IMR-90 (cell line): ENCODE measurements around the gene GARS1. TPM values are rescaled to one million over a fixed set of nuclear protein-coding genes. Genes with fewer than 3 reads are reported as not detected.

Experiments
- ATAC-seq: fragments of 200-7000 bp; cut with Tn5 transposase; 2 replicates; pipeline ENCODE4 v1.9.1; 2020; ENCODE audit warnings: low read depth, mild to moderate bottlenecking, moderate library complexity
- BruUV-seq: library from RNA; stranded (reverse); fragments of 400-500 nt; replicated peaks from 2 replicates; lab custom pipeline; 2021; lab: Mats Ljungman, UMichigan
- CTCF ChIA-PET: fragments of 300-600 bp; formaldehyde crosslinking; extraction: SDS; loops from one replicate; lab custom pipeline; 2021; ENCODE audit warnings: antibody characterized with exemption; lab: Yijun Ruan, JAX
- POLR2A ChIA-PET: fragments of 300-600 bp; sonication (Branson Sonifier 250); formaldehyde crosslinking; loops from one replicate; lab custom pipeline; 2022; ENCODE audit warnings: antibody characterized with exemption; ENCODE audit not compliant: unreplicated experiment; lab: Charles Lee
- DNase-seq: peaks from one replicate; pipeline ENCODE4 v3.0.0; 2013
- H2AFZ ChIP-seq: replicated peaks from 2 replicates; pipeline ENCODE3; 2013; ENCODE audit warnings: low read length, mild to moderate bottlenecking; ENCODE audit not compliant: poor library complexity
- H2AK5ac ChIP-seq: 2 replicates; pipeline ENCODE4 v1.6.1; 2013; ENCODE audit warnings: low read depth, low read length, inconsistent platforms
- H2AK9ac ChIP-seq: replicated peaks from 2 replicates; pipeline ENCODE3; 2013; ENCODE audit warnings: mild to moderate bottlenecking, low read depth, low read length, moderate library complexity; ENCODE audit not compliant: poor library complexity
- H2BK120ac ChIP-seq: 2 replicates; pipeline ENCODE4 v1.6.1; 2013; ENCODE audit warnings: low read depth, low read length, inconsistent platforms
- H2BK15ac ChIP-seq: 3 replicates; pipeline ENCODE4 v1.6.1; 2013; ENCODE audit warnings: low read depth, low read length, inconsistent platforms
- H2BK20ac ChIP-seq: 2 replicates; pipeline ENCODE4 v1.6.1; 2013; ENCODE audit warnings: low read depth, mild to moderate bottlenecking, inconsistent platforms, low read length, moderate library complexity
- H2BK5ac ChIP-seq: 2 replicates; pipeline ENCODE4 v1.6.1; 2013; ENCODE audit warnings: mild to moderate bottlenecking, low read depth, low read length, inconsistent platforms; ENCODE audit not compliant: poor library complexity, severe bottlenecking
- H3K14ac ChIP-seq: replicated peaks from 2 replicates; pipeline ENCODE4 v1.6.1; 2013; ENCODE audit warnings: low read depth, low read length, inconsistent platforms
- H3K18ac ChIP-seq: 2 replicates; pipeline ENCODE4 v1.6.1; 2013; ENCODE audit warnings: low read depth, low read length, control low read depth
- H3K23ac ChIP-seq: 2 replicates; pipeline ENCODE4 v1.6.1; 2013; ENCODE audit warnings: low read depth, low read length, inconsistent platforms
- H3K27ac ChIP-seq: 2 replicates; pipeline ENCODE4 v1.5.1; 2013; ENCODE audit warnings: mild to moderate bottlenecking, control low read depth, low read length; ENCODE audit not compliant: insufficient read depth
- H3K27me3 ChIP-seq: 2 replicates; pipeline ENCODE4 v1.6.1; 2013; ENCODE audit warnings: low read length; ENCODE audit not compliant: control insufficient read depth, insufficient read depth
- H3K36me3 ChIP-seq: 2 replicates; pipeline ENCODE4 v1.6.1; 2013; ENCODE audit warnings: low read length, mixed read lengths; ENCODE audit not compliant: control insufficient read depth, insufficient read depth
- H3K4ac ChIP-seq: 2 replicates; pipeline ENCODE4 v1.6.1; 2013; ENCODE audit warnings: low read depth, low read length, inconsistent platforms
- H3K4me1 ChIP-seq: 2 replicates; pipeline ENCODE4 v1.6.1; 2013; ENCODE audit warnings: low read length, mixed read lengths; ENCODE audit not compliant: control insufficient read depth, insufficient read depth
- H3K4me2 ChIP-seq: 2 replicates; pipeline ENCODE4 v1.6.1; 2013; ENCODE audit warnings: low read depth, mild to moderate bottlenecking, control low read depth, low read length, moderate library complexity
- H3K4me3 ChIP-seq: 2 replicates; pipeline ENCODE4 v1.5.1; 2013; ENCODE audit warnings: low read depth, mild to moderate bottlenecking, control low read depth, low read length, moderate library complexity; ENCODE audit not compliant: insufficient read depth
- H3K56ac ChIP-seq: 2 replicates; pipeline ENCODE4 v1.6.1; 2013; ENCODE audit warnings: low read length, inconsistent platforms; ENCODE audit not compliant: insufficient read depth; ENCODE audit errors: extremely low read depth
- H3K79me1 ChIP-seq, 2 experiments: 2 replicates each; pipeline ENCODE4 v1.6.1; 2013; ENCODE audit warnings: low read length in 2 of 2, inconsistent platforms in 1 of 2, low read depth in 1 of 2
- H3K9ac ChIP-seq: 2 replicates; pipeline ENCODE4 v1.6.1; 2013; ENCODE audit warnings: low read depth, low read length, control low read depth
- H3K9me1 ChIP-seq: 2 replicates; pipeline ENCODE4 v1.6.1; 2013; ENCODE audit warnings: low read length, inconsistent platforms; ENCODE audit not compliant: insufficient read depth
- H3K9me3 ChIP-seq: 2 replicates; pipeline ENCODE4 v1.6.1; 2013; ENCODE audit warnings: low read length; ENCODE audit not compliant: control insufficient read depth, insufficient read depth
- H4K20me1 ChIP-seq: 2 replicates; pipeline ENCODE4 v1.6.1; 2013; ENCODE audit warnings: low read length, inconsistent platforms; ENCODE audit not compliant: insufficient read depth
- H4K5ac ChIP-seq: 2 replicates; pipeline ENCODE4 v1.6.1; 2013; ENCODE audit warnings: mild to moderate bottlenecking, low read depth, low read length, control low read depth
- H4K8ac ChIP-seq, 2 experiments: 2 replicates each; pipeline ENCODE4 v1.6.1; 2013; ENCODE audit warnings: low read depth in 2 of 2, low read length in 2 of 2, control low read depth in 1 of 2, inconsistent platforms in 1 of 2
- H4K91ac ChIP-seq: 2 replicates; pipeline ENCODE4 v1.6.1; 2013; ENCODE audit warnings: low read depth, low read length, inconsistent platforms; ENCODE audit not compliant: insufficient read depth
- FOS ChIP-seq: fragments of 150-350 bp; IDR thresholded peaks from 2 replicates; pipeline ENCODE4 v1.6.1; 2016; ENCODE audit warnings: low read depth, low read length
- RAD21 ChIP-seq: IDR thresholded peaks from 2 replicates; pipeline ENCODE4 v1.6.1; 2012; ENCODE audit warnings: low read length, improper control_type of control experiment
- SMC3 ChIP-seq: fragments of 150-350 bp; IDR thresholded peaks from 2 replicates; pipeline ENCODE4 v1.6.1; 2016; ENCODE audit warnings: low read depth, mild to moderate bottlenecking, antibody characterized with exemption, low read length, moderate library complexity
- WGBS, 2 experiments: methylation state at CpG; one replicate each; pipeline versions ENCODE4 v1.1.5 to v1.1.7; 2013; ENCODE audit warnings: missing lambda C conversion rate in 2 of 2; ENCODE audit not compliant: insufficient read length in 1 of 2; ENCODE audit errors: extremely low coverage in 2 of 2; 5-methylcytosine and 5-hydroxymethylcytosine counted together
- dilution Hi-C: fragments of 300-500 bp; cut with HindIII; formaldehyde crosslinking; loops from one replicate; pipeline ENCODE4 v1.14.3; 2018; ENCODE audit warnings: low sequenced_read_pairs; ENCODE audit not compliant: unreplicated experiment
- in situ Hi-C: fragments of 300-500 bp; cut with MboI; formaldehyde crosslinking; loops from 3 replicates; pipeline ENCODE4 v1.14.3; 2019; ENCODE audit warnings: low sequenced_read_pairs, inconsistent platforms, mixed read lengths
- intact Hi-C: fragments of 100-400 bp; cut with micrococcal nuclease; formaldehyde crosslinking; loops from 2 replicates; pipeline ENCODE4 v1.10.0; 2022
- polyA plus RNA-seq, 3 experiments: library from polyadenylated mRNA; depleted of rRNA; stranded (reverse); fragments of >200 nt; gene quantifications; 2 replicates each; pipeline ENCODE4 v1.2.3, GENCODE V29; 2012; ENCODE audit warnings: low replicate concordance in 1 of 3
- total RNA-seq: library from RNA; depleted of rRNA; stranded (reverse); fragments of >200 nt; gene quantifications from 2 replicates; pipeline ENCODE4 v1.2.3, GENCODE V29; 2012
- TF ChIP-seq, protein P1 (sequence below): conservative IDR thresholded peaks from 2 replicates; pipeline ENCODE4 v1.5.1; 2012; ENCODE audit warnings: mild to moderate bottlenecking, low read depth, low read length, improper control_type of control experiment

GARS1 gene
- total and polyA plus RNA-seq, 2 of the 4 experiments (the other 2 are of a cell fraction) = 105 to 551 TPM

DNA sequence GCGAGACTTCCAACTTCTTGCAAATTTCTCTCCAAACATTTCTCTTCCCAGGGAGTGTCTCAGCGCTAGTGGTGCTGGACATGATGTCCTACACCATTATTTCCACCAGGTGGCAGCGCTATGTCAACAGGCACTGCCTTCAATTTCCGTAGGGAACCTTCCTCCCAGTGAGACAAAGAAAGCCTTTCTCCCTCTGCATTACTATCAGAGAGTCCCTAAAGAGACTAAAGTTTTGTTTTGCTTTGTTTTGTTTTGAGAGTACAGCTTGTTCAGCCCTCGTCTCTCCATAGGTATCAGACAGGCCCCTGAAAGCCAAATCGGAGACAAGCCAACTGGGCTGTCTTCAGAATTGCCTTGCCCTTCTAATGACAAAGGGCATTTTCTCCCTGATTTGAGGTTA is 45.8 kb upstream of the GARS1 start:
- BruUV-seq = no TSS peak
- H3K79me1 ChIP-seq = no peaks in the 10 kb centered on the region
- DNase-seq = peak; percentile 73
- no peak overlapping the region for H2AK5ac ChIP-seq
- no peak overlapping the region for H3K14ac ChIP-seq
- no peak overlapping the region for H4K91ac ChIP-seq
- no peak overlapping the region for H2BK5ac ChIP-seq
- TF ChIP-seq FOS = no peak
- TF ChIP-seq, protein P1, sequence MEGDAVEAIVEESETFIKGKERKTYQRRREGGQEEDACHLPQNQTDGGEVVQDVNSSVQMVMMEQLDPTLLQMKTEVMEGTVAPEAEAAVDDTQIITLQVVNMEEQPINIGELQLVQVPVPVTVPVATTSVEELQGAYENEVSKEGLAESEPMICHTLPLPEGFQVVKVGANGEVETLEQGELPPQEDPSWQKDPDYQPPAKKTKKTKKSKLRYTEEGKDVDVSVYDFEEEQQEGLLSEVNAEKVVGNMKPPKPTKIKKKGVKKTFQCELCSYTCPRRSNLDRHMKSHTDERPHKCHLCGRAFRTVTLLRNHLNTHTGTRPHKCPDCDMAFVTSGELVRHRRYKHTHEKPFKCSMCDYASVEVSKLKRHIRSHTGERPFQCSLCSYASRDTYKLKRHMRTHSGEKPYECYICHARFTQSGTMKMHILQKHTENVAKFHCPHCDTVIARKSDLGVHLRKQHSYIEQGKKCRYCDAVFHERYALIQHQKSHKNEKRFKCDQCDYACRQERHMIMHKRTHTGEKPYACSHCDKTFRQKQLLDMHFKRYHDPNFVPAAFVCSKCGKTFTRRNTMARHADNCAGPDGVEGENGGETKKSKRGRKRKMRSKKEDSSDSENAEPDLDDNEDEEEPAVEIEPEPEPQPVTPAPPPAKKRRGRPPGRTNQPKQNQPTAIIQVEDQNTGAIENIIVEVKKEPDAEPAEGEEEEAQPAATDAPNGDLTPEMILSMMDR = peak; percentile 70
- TF ChIP-seq RAD21 = peak; percentile 57
- peak; percentile 69 for TF ChIP-seq SMC3
- dilution Hi-C loops = no loop called here
- no peak overlapping the region for H2BK20ac ChIP-seq
- no peak overlapping the region for H3K56ac ChIP-seq
- peaks cover 2% of the 10 kb centered on the region; the same call in 1 of the 2 replicates for H3K4me1 ChIP-seq
- no peak overlapping the region for H2BK120ac ChIP-seq
- no peak overlapping the region for H4K5ac ChIP-seq
- H3K18ac ChIP-seq = no peak overlapping the region
- ATAC-seq = peak; percentile 96
- POLR2A ChIA-PET = no interaction called here
- H3K23ac ChIP-seq = no peak overlapping the region
- H3K9ac ChIP-seq = no peak overlapping the region
- no peak overlapping the region for H3K4me2 ChIP-seq
- no peaks in the 10 kb centered on the region for H3K36me3 ChIP-seq
- no peaks in the 10 kb centered on the region for H3K27me3 ChIP-seq
- H3K4ac ChIP-seq = no peak overlapping the region
- H2AFZ ChIP-seq = peak overlapping the region; percentile 25
- H3K9me3 ChIP-seq = no peaks in the 10 kb centered on the region
- H4K8ac ChIP-seq = no peak overlapping the region
- CTCF ChIA-PET = interaction anchor here (0.7 to 3.2 kb wide), 4 partner anchors 14 to 182 kb away, joined by 3 to 16 read pairs (median 4); no protein-coding TSS in a partner anchor
- no peaks in the 10 kb centered on the region for H4K20me1 ChIP-seq
- 6% methylated on average over 2 of the region's 6 CpGs; no CpG with 5 or more reads in 1 of the 2 experiments for WGBS, 2 experiments
- in situ Hi-C loops = no loop called here
- intact Hi-C loops = loop anchor here (2.0 kb wide), 2 partner anchors 16 to 192 kb away; no protein-coding TSS in a partner anchor
- H2AK9ac ChIP-seq = no peak overlapping the region
- H3K4me3 ChIP-seq = no peak overlapping the region
- H2BK15ac ChIP-seq = no peak overlapping the region
- 0 out of 2 replicates have a peak, but pooled peaks cover 3% of the 10 kb centered on the region for H3K9me1 ChIP-seq
- H3K27ac ChIP-seq = no peak overlapping the region
